NT2/D1 (cell line): ENCODE measurements around the gene ZBTB20.

Experiments
- YY1 ChIP-seq: IDR thresholded peaks from 2 replicates; pipeline ENCODE4 v1.6.1; 2011; ENCODE audit not compliant: insufficient read length, insufficient read depth
- ZNF274 ChIP-seq: IDR thresholded peaks from 2 replicates; pipeline ENCODE4 v1.6.1; 2011; ENCODE audit warnings: mild to moderate bottlenecking, low read depth, low read length

- TF ChIP-seq YY1, result no peak
- no peak for TF ChIP-seq ZNF274
Measured at GRCh38 chr3:115071601-115072000, 75.5 kb downstream of the ZBTB20 start.
